Erythroblast (primary cell): ENCODE measurements around the gene ITPR1.

ENCODE experiments used
- GATA1 ChIP-seq: IDR thresholded peaks from 2 replicates; pipeline ENCODE4 v1.6.1; 2011; ENCODE audit warnings: low read depth, mild to moderate bottlenecking, control low read depth, low read length, moderate library complexity
- POLR2A ChIP-seq: IDR thresholded peaks from 2 replicates; pipeline ENCODE4 v1.6.1; 2011; ENCODE audit warnings: mild to moderate bottlenecking, low read length

DNA sequence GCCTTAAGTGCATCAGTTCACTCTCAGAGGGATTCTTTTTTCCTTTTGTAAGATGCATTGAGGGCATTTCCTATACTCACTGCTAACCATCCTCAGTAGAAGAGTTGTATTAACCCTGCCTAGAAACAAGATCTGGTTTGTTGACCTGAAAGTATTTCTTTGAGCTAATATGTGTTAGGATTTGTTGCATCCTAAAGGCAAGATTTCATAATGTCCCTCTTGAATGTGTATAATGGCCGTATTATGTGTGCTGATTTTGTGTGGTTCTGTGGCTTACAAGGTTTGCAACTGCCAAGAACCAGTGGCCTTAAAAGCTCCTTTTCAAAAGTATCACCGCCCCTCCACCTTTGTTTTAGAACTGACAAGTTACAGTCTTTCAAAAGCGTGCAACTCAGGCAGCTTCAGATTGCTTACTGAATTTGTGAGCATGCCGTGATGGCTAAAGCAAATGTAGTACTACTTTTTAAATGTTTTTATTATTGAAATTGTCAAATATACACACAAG is 304.1 kb downstream of the ITPR1 start:
- TF ChIP-seq POLR2A (no peak), GATA1 (no peak)
